ENCODE data around the gene SUSD1.

The SUSD1 gene

DNA sequence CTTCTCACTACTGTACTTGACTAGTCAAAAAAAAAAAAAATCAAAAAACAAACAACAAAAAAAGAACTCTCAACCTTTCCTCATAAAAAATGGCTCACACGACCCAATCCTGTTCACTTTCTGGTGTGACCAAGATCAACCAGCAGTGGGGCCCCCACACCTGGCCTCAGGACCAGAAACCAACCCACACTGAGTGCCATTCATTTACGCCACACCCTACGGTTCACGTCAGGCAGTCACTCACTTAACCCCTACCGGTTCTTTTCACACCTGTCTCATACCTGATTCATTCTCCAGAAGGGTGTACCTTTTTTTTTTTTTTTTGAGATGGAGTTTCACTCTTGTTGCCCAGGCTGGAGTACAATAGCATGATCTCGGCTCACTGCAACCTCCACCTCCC, 5.7 kb downstream of the SUSD1 start:
- no peak for TF ChIP-seq FOXP2 (optimal IDR thresholded peaks at IDR 0.05; ENCODE audit: borderline replicate concordance, extremely low read depth, extremely low read length, insufficient read depth)
- no peak for TF ChIP-seq SIN3A (IDR thresholded peaks at IDR 0.05; ENCODE audit: borderline replicate concordance, insufficient read depth, low read length)
- no peak for TF ChIP-seq TAF1 (IDR thresholded peaks at IDR 0.05; ENCODE audit: borderline replicate concordance, insufficient read depth, low read length)
- no peak for TF ChIP-seq POLR2AphosphoS5 (IDR thresholded peaks at IDR 0.05; ENCODE audit: low read depth, low read length)
- TF ChIP-seq, protein P1, sequence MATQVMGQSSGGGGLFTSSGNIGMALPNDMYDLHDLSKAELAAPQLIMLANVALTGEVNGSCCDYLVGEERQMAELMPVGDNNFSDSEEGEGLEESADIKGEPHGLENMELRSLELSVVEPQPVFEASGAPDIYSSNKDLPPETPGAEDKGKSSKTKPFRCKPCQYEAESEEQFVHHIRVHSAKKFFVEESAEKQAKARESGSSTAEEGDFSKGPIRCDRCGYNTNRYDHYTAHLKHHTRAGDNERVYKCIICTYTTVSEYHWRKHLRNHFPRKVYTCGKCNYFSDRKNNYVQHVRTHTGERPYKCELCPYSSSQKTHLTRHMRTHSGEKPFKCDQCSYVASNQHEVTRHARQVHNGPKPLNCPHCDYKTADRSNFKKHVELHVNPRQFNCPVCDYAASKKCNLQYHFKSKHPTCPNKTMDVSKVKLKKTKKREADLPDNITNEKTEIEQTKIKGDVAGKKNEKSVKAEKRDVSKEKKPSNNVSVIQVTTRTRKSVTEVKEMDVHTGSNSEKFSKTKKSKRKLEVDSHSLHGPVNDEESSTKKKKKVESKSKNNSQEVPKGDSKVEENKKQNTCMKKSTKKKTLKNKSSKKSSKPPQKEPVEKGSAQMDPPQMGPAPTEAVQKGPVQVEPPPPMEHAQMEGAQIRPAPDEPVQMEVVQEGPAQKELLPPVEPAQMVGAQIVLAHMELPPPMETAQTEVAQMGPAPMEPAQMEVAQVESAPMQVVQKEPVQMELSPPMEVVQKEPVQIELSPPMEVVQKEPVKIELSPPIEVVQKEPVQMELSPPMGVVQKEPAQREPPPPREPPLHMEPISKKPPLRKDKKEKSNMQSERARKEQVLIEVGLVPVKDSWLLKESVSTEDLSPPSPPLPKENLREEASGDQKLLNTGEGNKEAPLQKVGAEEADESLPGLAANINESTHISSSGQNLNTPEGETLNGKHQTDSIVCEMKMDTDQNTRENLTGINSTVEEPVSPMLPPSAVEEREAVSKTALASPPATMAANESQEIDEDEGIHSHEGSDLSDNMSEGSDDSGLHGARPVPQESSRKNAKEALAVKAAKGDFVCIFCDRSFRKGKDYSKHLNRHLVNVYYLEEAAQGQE (IDR thresholded peaks at IDR 0.05; ENCODE audit: insufficient read depth in 1 of 2, low read depth in 2 of 2, low read length in 2 of 2): no peak

DNA sequence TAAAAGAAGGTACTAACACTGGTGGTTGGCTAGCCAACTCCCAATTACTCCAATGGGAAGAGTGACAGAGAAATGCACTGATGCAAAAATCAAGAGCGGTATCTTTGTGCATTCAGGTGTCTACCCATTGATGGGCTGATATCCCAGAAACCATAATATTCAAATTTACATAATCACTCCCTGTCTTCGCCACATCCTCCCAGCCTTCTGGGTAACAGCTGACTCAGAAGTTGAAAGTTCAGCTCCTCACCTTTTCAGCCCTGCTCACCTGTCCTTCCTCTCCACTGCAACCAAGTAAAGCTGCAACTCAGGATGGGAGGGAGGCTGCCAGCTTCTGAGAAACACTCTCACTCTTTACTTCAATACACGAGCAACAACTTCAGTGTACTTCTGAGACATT, 6.9 kb downstream of the SUSD1 start:
- TF ChIP-seq FOXP2 (optimal IDR thresholded peaks at IDR 0.05; ENCODE audit: borderline replicate concordance, extremely low read depth, extremely low read length, insufficient read depth) (no peak), SIN3A (IDR thresholded peaks at IDR 0.05; ENCODE audit: borderline replicate concordance, insufficient read depth, low read length) (no peak)
- TF ChIP-seq, protein P1 (IDR thresholded peaks at IDR 0.05; ENCODE audit: insufficient read depth in 1 of 2, low read depth in 2 of 2, low read length in 2 of 2): no peak

DNA sequence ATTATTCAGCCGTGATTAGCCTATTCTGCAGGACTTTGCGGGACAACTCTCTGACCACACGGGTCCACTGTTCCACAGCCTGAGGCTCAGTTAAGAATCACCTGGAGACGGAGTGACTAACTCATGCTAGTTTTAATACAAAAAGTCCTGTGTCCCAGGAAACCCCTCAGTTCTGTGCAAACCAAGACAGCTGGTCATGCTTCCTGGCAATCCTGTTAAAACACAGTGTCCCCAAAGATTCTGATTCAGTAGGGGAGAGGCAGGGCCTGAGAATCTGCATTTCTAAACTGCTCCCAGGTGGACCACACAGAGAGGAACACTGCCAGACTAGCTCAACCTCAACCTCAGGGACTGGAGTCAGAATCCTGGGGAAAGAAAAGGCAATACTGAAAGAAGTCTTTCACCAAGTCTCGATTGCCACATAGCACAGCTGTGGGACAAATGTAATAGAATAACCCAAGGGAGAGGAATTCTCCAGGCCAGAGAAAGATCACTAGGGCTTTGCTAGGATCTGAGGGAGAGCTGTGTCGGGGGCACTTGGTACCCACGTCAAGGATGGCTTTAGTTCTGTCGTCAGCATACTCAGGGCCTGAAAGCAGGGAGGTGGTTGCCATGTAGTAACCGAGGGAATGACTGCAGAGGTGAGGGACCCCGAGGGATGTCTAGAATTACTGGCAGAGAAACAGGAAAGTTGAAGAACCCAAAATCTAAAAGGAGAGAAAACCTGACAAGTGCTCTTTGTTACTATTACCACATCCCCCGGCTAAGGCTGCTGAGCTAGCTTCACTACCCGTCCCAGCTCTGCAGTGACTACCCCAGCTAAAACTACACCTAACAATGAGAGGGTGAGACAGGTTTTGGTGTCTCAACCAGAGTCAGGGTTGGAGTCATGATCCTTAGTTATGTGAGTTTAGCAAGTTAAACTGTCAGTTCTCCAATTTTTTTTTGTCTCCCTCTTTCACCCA, 8.6 kb downstream of the SUSD1 start:
- TF ChIP-seq SIN3A (IDR thresholded peaks at IDR 0.05; ENCODE audit: borderline replicate concordance, insufficient read depth, low read length): no peak
- no peak for TF ChIP-seq FOXP2 (optimal IDR thresholded peaks at IDR 0.05; ENCODE audit: borderline replicate concordance, extremely low read depth, extremely low read length, insufficient read depth)
- no peak for TF ChIP-seq TAF1 (IDR thresholded peaks at IDR 0.05; ENCODE audit: borderline replicate concordance, insufficient read depth, low read length)
- TF ChIP-seq POLR2AphosphoS5 (IDR thresholded peaks at IDR 0.05; ENCODE audit: low read depth, low read length): no peak
- TF ChIP-seq, protein P1 (IDR thresholded peaks at IDR 0.05; ENCODE audit: insufficient read depth in 1 of 2, low read depth in 2 of 2, low read length in 2 of 2): no peak

DNA sequence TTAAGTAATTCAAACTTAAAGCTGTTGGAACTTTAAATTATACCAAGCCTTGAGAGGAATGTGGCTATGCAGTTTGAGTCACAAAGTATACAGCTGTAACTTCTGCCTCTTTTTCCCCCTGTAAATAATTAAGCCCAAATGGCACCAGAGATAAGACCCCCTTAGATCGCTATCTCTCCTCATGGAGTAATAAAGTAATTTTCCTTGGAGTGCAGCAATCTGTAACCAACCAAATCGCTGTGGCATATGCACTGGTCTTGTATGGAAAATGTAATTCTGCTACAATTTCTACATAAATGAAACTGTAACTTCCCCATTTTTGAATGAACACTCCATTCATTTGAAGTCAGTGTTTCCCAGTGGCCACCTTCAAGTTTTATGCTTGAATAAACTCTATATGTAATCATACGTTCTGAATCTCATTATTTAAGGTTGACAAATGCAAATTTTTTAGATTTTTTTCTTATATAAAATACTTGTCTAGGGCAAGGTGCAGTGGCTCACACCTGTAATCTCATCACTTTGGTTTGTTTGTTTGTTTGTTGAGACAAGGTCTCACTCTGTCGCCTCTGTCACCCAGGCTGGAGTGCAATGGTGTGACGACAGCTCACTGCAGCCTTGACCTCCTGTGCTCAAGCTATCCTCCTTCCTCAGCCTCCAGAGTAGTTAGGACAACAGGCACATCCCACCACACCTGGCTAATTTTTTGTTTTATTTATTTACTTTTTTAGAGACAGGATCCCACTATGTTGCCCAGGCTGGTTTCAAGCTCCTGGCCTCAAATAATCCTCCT, 12.3 kb downstream of the SUSD1 start:
- no peak for TF ChIP-seq SIN3A (IDR thresholded peaks at IDR 0.05; ENCODE audit: borderline replicate concordance, insufficient read depth, low read length)
- TF ChIP-seq POLR2AphosphoS5 (IDR thresholded peaks at IDR 0.05; ENCODE audit: low read depth, low read length): no peak
- no peak for TF ChIP-seq TAF1 (IDR thresholded peaks at IDR 0.05; ENCODE audit: borderline replicate concordance, insufficient read depth, low read length)
- TF ChIP-seq, protein P1 (IDR thresholded peaks at IDR 0.05; ENCODE audit: insufficient read depth in 1 of 2, low read depth in 2 of 2, low read length in 2 of 2): no peak
- TF ChIP-seq FOXP2 (optimal IDR thresholded peaks at IDR 0.05; ENCODE audit: borderline replicate concordance, extremely low read depth, extremely low read length, insufficient read depth): no peak

All from PFSK-1 (cell line).